HepG2 (cell line): ENCODE data around the gene RAB29. TPM values are rescaled to one million over a fixed set of nuclear protein-coding genes. Genes with fewer than 3 reads are reported as not detected.

Source experiments
- ETS1 ChIP-seq: sonication (generic); formaldehyde crosslinking; IDR thresholded peaks from 2 replicates; pipeline ENCODE4 v1.4.0; 2020; ENCODE audit warnings: missing genetic modification reagents
- FOXP4 ChIP-seq: sonication (generic); formaldehyde crosslinking; IDR thresholded peaks from 2 replicates; pipeline ENCODE4 v1.4.0; 2020; ENCODE audit warnings: missing genetic modification reagents
- HNRNPL ChIP-seq: fragments of 200-400 bp; formaldehyde crosslinking; IDR thresholded peaks from 2 replicates; pipeline ENCODE4 v1.6.1; 2017; ENCODE audit warnings: mild to moderate bottlenecking, low read depth, low read length
- KDM2A ChIP-seq: sonication (generic); formaldehyde crosslinking; IDR thresholded peaks from 2 replicates; pipeline ENCODE4 v1.4.0; 2020; ENCODE audit warnings: low read depth, missing genetic modification reagents, borderline replicate concordance
- LCORL ChIP-seq, 2 experiments: fragments of 450-650 bp in 1 of 2; sonication (generic) in 1 of 2; formaldehyde crosslinking in 1 of 2; IDR thresholded peaks; 2 replicates each; pipeline versions ENCODE4 v1.5.0 to v1.6.1; 2017 to 2020; ENCODE audit warnings: antibody characterized with exemption in 1 of 2, missing genetic modification reagents in 1 of 2
- MAZ ChIP-seq, 2 experiments: sonication (generic) in 1 of 2; formaldehyde crosslinking in 1 of 2; IDR thresholded peaks; 2 replicates each; pipeline versions ENCODE4 v1.5.0 to v1.6.1; 2012 to 2020; ENCODE audit warnings: low read depth in 2 of 2, mild to moderate bottlenecking in 2 of 2, borderline replicate concordance in 1 of 2, improper control_type of control experiment in 1 of 2, low read length in 1 of 2, missing genetic modification reagents in 1 of 2, moderate library complexity in 1 of 2
- MXD1 ChIP-seq: sonication (generic); formaldehyde crosslinking; IDR thresholded peaks from 2 replicates; pipeline ENCODE4 v1.4.0; 2020; ENCODE audit warnings: mild to moderate bottlenecking, missing genetic modification reagents
- MXD4 ChIP-seq: IDR thresholded peaks from 2 replicates; pipeline ENCODE4 v1.6.1; 2016; ENCODE audit warnings: mild to moderate bottlenecking, missing biosample characterization, missing genetic modification reagents
- RARA ChIP-seq: IDR thresholded peaks from 2 replicates; pipeline ENCODE4 v1.6.1; 2016; ENCODE audit warnings: missing genetic modification reagents, missing compliant biosample characterization
- RXRB ChIP-seq: IDR thresholded peaks from 2 replicates; pipeline ENCODE4 v1.6.1; 2016; ENCODE audit warnings: borderline replicate concordance, missing genetic modification reagents, missing compliant biosample characterization
- SNAI1 ChIP-seq: sonication (generic); formaldehyde crosslinking; IDR thresholded peaks from 2 replicates; pipeline ENCODE4 v1.5.0; 2020; ENCODE audit warnings: mild to moderate bottlenecking, missing genetic modification reagents, borderline replicate concordance
- STAT5B ChIP-seq: sonication (generic); formaldehyde crosslinking; IDR thresholded peaks from 2 replicates; pipeline ENCODE4 v1.4.0; 2020; ENCODE audit warnings: missing genetic modification reagents
- ZBTB20 ChIP-seq: sonication (generic); formaldehyde crosslinking; IDR thresholded peaks from 2 replicates; pipeline ENCODE4 v1.8.1; 2023; ENCODE audit warnings: missing genetic modification reagents, low read depth, mild to moderate bottlenecking, borderline replicate concordance
- ZNF138 ChIP-seq: sonication (generic); formaldehyde crosslinking; IDR thresholded peaks from 2 replicates; pipeline ENCODE4 v1.5.0; 2020; ENCODE audit warnings: mild to moderate bottlenecking, low read depth, missing genetic modification reagents
- ZNF414 ChIP-seq: sonication (generic); formaldehyde crosslinking; IDR thresholded peaks from 2 replicates; pipeline ENCODE4 v1.5.0; 2020; ENCODE audit warnings: missing genetic modification reagents
- ZNF451 ChIP-seq: sonication (generic); formaldehyde crosslinking; IDR thresholded peaks from 2 replicates; pipeline ENCODE4 v1.5.0; 2020; ENCODE audit warnings: mild to moderate bottlenecking, missing genetic modification reagents
- ZNF512 ChIP-seq: sonication (generic); formaldehyde crosslinking; IDR thresholded peaks from 2 replicates; pipeline ENCODE4 v1.4.0; 2020; ENCODE audit warnings: mild to moderate bottlenecking, missing genetic modification reagents
- ZNF552 ChIP-seq: sonication (generic); formaldehyde crosslinking; IDR thresholded peaks from 2 replicates; pipeline ENCODE4 v1.9.0; 2022; ENCODE audit warnings: missing genetic modification reagents, mild to moderate bottlenecking, borderline replicate concordance
- ZNF878 ChIP-seq: sonication (generic); formaldehyde crosslinking; IDR thresholded peaks from 2 replicates; pipeline ENCODE4 v1.8.1; 2023; ENCODE audit warnings: mild to moderate bottlenecking, missing genetic modification reagents, moderate library complexity
- polyA plus RNA-seq, 8 experiments: library from polyadenylated mRNA; depleted of rRNA in 3 of 8; stranded (reverse) in 7 of 8; unstranded in 1 of 8; fragments of >200 nt; fragmentation: Illumina TruSeq in 4 of 8; extraction: Trizol in 4 of 8; gene quantifications; 2 replicates each; pipeline versions ENCODE4 v1.2.1 to v1.2.3, GENCODE V29; 2011 to 2016; ENCODE audit warnings: low read depth in 4 of 8, missing spikeins in 1 of 8, mixed read lengths in 1 of 8; ENCODE audit not compliant: insufficient read depth in 1 of 8
- total RNA-seq, 5 experiments: library from RNA; depleted of rRNA; stranded (reverse); fragments of >200 nt; fragmentation: Illumina TruSeq; extraction: Trizol; gene quantifications; 2 replicates each; pipeline ENCODE4 v1.2.3, GENCODE V29; 2016; ENCODE audit warnings: low read depth in 1 of 5

The RAB29 gene
- total and polyA plus RNA-seq, 2 of the 13 experiments (the other 11 are each of a cell fraction or from before 2014, with no cell fraction given), result 8.7 to 10.1 TPM

- TF ChIP-seq MXD1 (CRISPR knock-in tag), result no peak
- TF ChIP-seq RARA, result peak; percentile 44
- TF ChIP-seq SNAI1 (CRISPR knock-in tag), result 0 out of 2 replicates have a peak, but pooled peaks have one; percentile 13
- peak; percentile 88; the same call in 1 of the 2 replicates for TF ChIP-seq ZBTB20 (CRISPR knock-in tag)
- peak; percentile 62; the same call in 1 of the 2 replicates for TF ChIP-seq KDM2A (CRISPR knock-in tag)
- no peak for TF ChIP-seq ZNF552 (CRISPR knock-in tag)
- TF ChIP-seq HNRNPL, result peak; percentile 75; the same call in 1 of the 2 replicates
- peak; percentile 97 for TF ChIP-seq MAZ (IDR thresholded peaks at IDR 0.05; ENCODE audit: borderline replicate concordance, low read depth, low read length)
- TF ChIP-seq MAZ (CRISPR knock-in tag; IDR thresholded peaks at IDR 0.05; ENCODE audit: low read depth), result peak; percentile 97
- no peak for TF ChIP-seq ZNF878 (CRISPR knock-in tag)
- 0 out of 2 replicates have a peak, but pooled peaks have one; percentile 43 for TF ChIP-seq ZNF451 (CRISPR knock-in tag)
- no peak for TF ChIP-seq LCORL (IDR thresholded peaks at IDR 0.05)
- TF ChIP-seq LCORL (CRISPR knock-in tag; IDR thresholded peaks at IDR 0.05), result peak; percentile 83
- peak; percentile 57; the same call in 1 of the 2 replicates for TF ChIP-seq RXRB (CRISPR knock-in tag)
- 0 out of 2 replicates have a peak, but pooled peaks have one; percentile 44 for TF ChIP-seq ZNF138 (CRISPR knock-in tag)
- no peak for TF ChIP-seq STAT5B (CRISPR knock-in tag)
- TF ChIP-seq ETS1 (CRISPR knock-in tag), result 0 out of 2 replicates have a peak, but pooled peaks have one; percentile 44
- peak; percentile 60 for TF ChIP-seq FOXP4 (CRISPR knock-in tag)
- TF ChIP-seq MXD4 (CRISPR knock-in tag), result peak; percentile 21; the same call in 1 of the 2 replicates
- TF ChIP-seq ZNF414, result peak; percentile 85
- no peak for TF ChIP-seq ZNF512
These were observed 25.8 kb downstream of the RAB29 start (continued) for GRCh38 chr1:205749234-205750137.
